Caco-2 (cell line): ENCODE measurements around the gene PPM1L. TPM values are rescaled to one million over a fixed set of nuclear protein-coding genes. Genes with fewer than 3 reads are reported as not detected.

Source experiments
- BruUV-seq: library from RNA; stranded (reverse); fragments of 400-500 nt; replicated peaks from 2 replicates; lab custom pipeline; 2021; lab: Mats Ljungman, UMichigan
- CTCF ChIA-PET: fragments of 300-600 bp; sonication (Branson Sonifier 250); formaldehyde crosslinking; loops from one replicate; lab custom pipeline; 2022; ENCODE audit warnings: antibody characterized with exemption; lab: Charles Lee
- POLR2A ChIA-PET: fragments of 300-600 bp; sonication (Branson Sonifier 250); formaldehyde crosslinking; loops from one replicate; lab custom pipeline; 2022; ENCODE audit warnings: antibody characterized with exemption; lab: Charles Lee
- DNase-seq, 2 experiments: peaks; one replicate each; pipeline versions ENCODE4 v3.0.0 to v3.0.0-alpha.2; 2020 to 2022
- H3K27me3 ChIP-seq: replicated peaks from 2 replicates; pipeline ENCODE4 v1.6.0; 2011; ENCODE audit warnings: low read length; ENCODE audit not compliant: control insufficient read depth, insufficient read depth
- H3K36me3 ChIP-seq: 2 replicates; pipeline ENCODE4 v1.5.1; 2011; ENCODE audit warnings: low read length; ENCODE audit not compliant: control insufficient read depth, insufficient read depth
- H3K4me1 ChIP-seq: fragments of 250-450 bp; sonication (Bioruptor Pico); 2 replicates; pipeline ENCODE4 v1.5.1; 2020; ENCODE audit warnings: mild to moderate bottlenecking
- H3K4me3 ChIP-seq: 2 replicates; pipeline ENCODE4 v1.5.1; 2011; ENCODE audit warnings: low read depth, mild to moderate bottlenecking, control low read depth, low read length
- H3K9me3 ChIP-seq: fragments of 250-450 bp; sonication (Bioruptor Pico); 2 replicates; pipeline ENCODE4 v1.5.1; 2020; ENCODE audit warnings: mild to moderate bottlenecking, moderate library complexity
- H3K27ac Mint-ChIP-seq: one replicate; pipeline ENCODE4 v1.8.0; 2022; ENCODE audit warnings: mixed read lengths; ENCODE audit not compliant: unreplicated experiment
- H3K27me3 Mint-ChIP-seq: one replicate; pipeline ENCODE4 v1.8.0; 2022; ENCODE audit warnings: mixed read lengths; ENCODE audit not compliant: insufficient read depth, unreplicated experiment
- H3K36me3 Mint-ChIP-seq: one replicate; pipeline ENCODE4 v1.8.0; 2022; ENCODE audit warnings: mild to moderate bottlenecking, mixed read lengths; ENCODE audit not compliant: insufficient read depth, unreplicated experiment
- H3K4me1 Mint-ChIP-seq: one replicate; pipeline ENCODE4 v1.8.0; 2022; ENCODE audit warnings: low read depth, mixed read lengths; ENCODE audit not compliant: unreplicated experiment
- H3K4me3 Mint-ChIP-seq: one replicate; pipeline ENCODE4 v1.8.0; 2022; ENCODE audit warnings: mild to moderate bottlenecking, moderate library complexity, mixed read lengths; ENCODE audit not compliant: unreplicated experiment
- H3K9me3 Mint-ChIP-seq: one replicate; pipeline ENCODE4 v1.8.0; 2022; ENCODE audit warnings: mixed read lengths; ENCODE audit not compliant: unreplicated experiment
- CTCF ChIP-seq, 2 experiments: fragments of 200-600 bp in 1 of 2; IDR thresholded peaks; 1 replicate in 1 of 2; 2 replicates in 1 of 2; pipeline versions ENCODE4 v1.5.1 to v1.8.0; 2011 to 2022; ENCODE audit warnings: antibody characterized with exemption in 1 of 2, control low read depth in 1 of 2, inconsistent platforms in 1 of 2, low read depth in 1 of 2, low read length in 1 of 2, mild to moderate bottlenecking in 1 of 2, moderate library complexity in 1 of 2; ENCODE audit not compliant: insufficient read depth in 1 of 2, severe bottlenecking in 1 of 2, unreplicated experiment in 1 of 2
- intact Hi-C: fragments of 100-400 bp; cut with micrococcal nuclease; formaldehyde crosslinking; loops from one replicate; pipeline ENCODE4 v1.10.0; 2022; ENCODE audit not compliant: unreplicated experiment
- total RNA-seq: library from RNA; stranded (reverse); gene quantifications from 2 replicates; pipeline ENCODE4 v1.2.3, GENCODE V29; 2022

The PPM1L gene
- total RNA-seq, 1 experiment from 2014 or later: 2.0 TPM

- BruUV-seq: no TSS peak
- no peaks in the 10 kb centered on the region for H3K27me3 Mint-ChIP-seq
- intact Hi-C loops: loop anchor here (1.0 kb wide), 4 partner anchors 21 to 365 kb away; no protein-coding TSS in a partner anchor
- H3K9me3 Mint-ChIP-seq: no peaks in the 10 kb centered on the region
- CTCF ChIA-PET: no interaction called here
- Histone ChIP-seq H3K36me3 (no peaks in the 10 kb centered on the region), H3K4me3 (no peak overlapping the region), H3K4me1 (no peaks in the 10 kb centered on the region), H3K9me3 (no peaks in the 10 kb centered on the region), H3K27me3 (no peaks in the 10 kb centered on the region)
- no peak overlapping the region for H3K4me3 Mint-ChIP-seq
- DNase-seq: peak; percentile 51 to 69
- no peaks in the 10 kb centered on the region for H3K36me3 Mint-ChIP-seq
- no peaks in the 10 kb centered on the region for H3K4me1 Mint-ChIP-seq
- POLR2A ChIA-PET: no interaction called here
- peak; percentile 60 to 74 for TF ChIP-seq CTCF (IDR thresholded peaks at IDR 0.05; ENCODE audit: insufficient read depth in 1 of 2, low read depth in 1 of 2, low read length in 1 of 2, severe bottlenecking in 1 of 2, unreplicated experiment in 1 of 2)
- no peak overlapping the region for H3K27ac Mint-ChIP-seq
Observed at GRCh38 chr3:160941885-160942494, 186.0 kb downstream of the PPM1L start.

GRCh38 chr3:160943996-160944395 lies 188.0 kb downstream of the PPM1L start:
- no peak overlapping the region for H3K27ac Mint-ChIP-seq
- Histone ChIP-seq H3K27me3 (no peaks in the 10 kb centered on the region), H3K4me1 (no peaks in the 10 kb centered on the region; the same call in 1 of the 2 replicates), H3K9me3 (no peaks in the 10 kb centered on the region), H3K36me3 (no peaks in the 10 kb centered on the region), H3K4me3 (no peak overlapping the region)
- H3K27me3 Mint-ChIP-seq: no peaks in the 10 kb centered on the region
- POLR2A ChIA-PET: no interaction called here
- H3K4me3 Mint-ChIP-seq: no peak overlapping the region
- CTCF ChIA-PET: no interaction called here
- DNase-seq: no peak
- no peak for TF ChIP-seq CTCF (IDR thresholded peaks at IDR 0.05; ENCODE audit: insufficient read depth in 1 of 2, low read depth in 1 of 2, low read length in 1 of 2, severe bottlenecking in 1 of 2, unreplicated experiment in 1 of 2)
- intact Hi-C loops: no loop called here
- no peaks in the 10 kb centered on the region for H3K4me1 Mint-ChIP-seq
- no peaks in the 10 kb centered on the region for H3K9me3 Mint-ChIP-seq
- BruUV-seq: no TSS peak
- no peaks in the 10 kb centered on the region for H3K36me3 Mint-ChIP-seq

GRCh38 chr3:160945336-160945735 lies 189.3 kb downstream of the PPM1L start:
- no peak for DNase-seq
- Histone ChIP-seq H3K27me3 (no peaks in the 10 kb centered on the region), H3K4me3 (no peak overlapping the region), H3K9me3 (no peaks in the 10 kb centered on the region), H3K4me1 (no peaks in the 10 kb centered on the region; the same call in 1 of the 2 replicates), H3K36me3 (no peaks in the 10 kb centered on the region)
- BruUV-seq: no TSS peak
- intact Hi-C loops: loop anchor here (5.0 kb wide), 2 partner anchors 188 to 477 kb away; partner anchors contain the start of gene PPM1L
- ChIA-PET CTCF (no interaction called here), POLR2A (no interaction called here)
- no peak overlapping the region for H3K27ac Mint-ChIP-seq
- no peak overlapping the region for H3K4me3 Mint-ChIP-seq
- H3K4me1 Mint-ChIP-seq: no peaks in the 10 kb centered on the region
- H3K36me3 Mint-ChIP-seq: no peaks in the 10 kb centered on the region
- no peaks in the 10 kb centered on the region for H3K27me3 Mint-ChIP-seq
- no peaks in the 10 kb centered on the region for H3K9me3 Mint-ChIP-seq
- TF ChIP-seq CTCF (IDR thresholded peaks at IDR 0.05; ENCODE audit: insufficient read depth in 1 of 2, low read depth in 1 of 2, low read length in 1 of 2, severe bottlenecking in 1 of 2, unreplicated experiment in 1 of 2): no peak
